ENCODE measurements around the gene TENM4.

Gene TENM4

GRCh38 chr11:79173615-79174014, 267.2 kb downstream of the TENM4 start:
- Histone ChIP-seq H4K20me1 (ENCODE audit: control insufficient read depth, insufficient read depth, low read depth, low read length) (no peaks in the 10 kb centered on the region), H3K79me2 (ENCODE audit: control insufficient read depth, low read length) (no peaks in the 10 kb centered on the region), H3K36me3 (ENCODE audit: control insufficient read depth, low read length) (no peaks in the 10 kb centered on the region), H3F3A (ENCODE audit: control insufficient read depth, insufficient read depth) (no peaks in the 10 kb centered on the region), H3K4me1 (ENCODE audit: control insufficient read depth, low read length) (no peaks in the 10 kb centered on the region), H3K27ac (ENCODE audit: low read depth, low read length) (no peak overlapping the region), H3K9me2 (replicated peaks; ENCODE audit: control insufficient read depth, low read length) (no peaks in the 10 kb centered on the region), H3K4me2 (ENCODE audit: low read length) (no peak overlapping the region), H3K4me3 (ENCODE audit: low read length) (no peak overlapping the region), H3K27me3 (ENCODE audit: control insufficient read depth, low read length) (no peaks in the 10 kb centered on the region), H3K9me3 (ENCODE audit: control insufficient read depth, insufficient read depth, low read length) (no peaks in the 10 kb centered on the region)
- TF ChIP-seq CTCF (IDR thresholded peaks at IDR 0.05; ENCODE audit: low read depth, low read length, poor library complexity, severe bottlenecking) (no peak), EZH2phosphoT487 (IDR thresholded peaks at IDR 0.05; ENCODE audit: borderline replicate concordance, low read length) (no peak)

GRCh38 chr11:79170321-79170720, 270.5 kb downstream of the TENM4 start:
- no peaks in the 10 kb centered on the region for H3K27me3 ChIP-seq (ENCODE audit: control insufficient read depth, low read length)
- no peaks in the 10 kb centered on the region for H3K79me2 ChIP-seq (ENCODE audit: control insufficient read depth, low read length)
- no peaks in the 10 kb centered on the region for H3K9me3 ChIP-seq (ENCODE audit: control insufficient read depth, insufficient read depth, low read length)
- H4K20me1 ChIP-seq (ENCODE audit: control insufficient read depth, insufficient read depth, low read depth, low read length) = no peaks in the 10 kb centered on the region
- no peak overlapping the region for H3K27ac ChIP-seq (ENCODE audit: low read depth, low read length)
- H3F3A ChIP-seq (ENCODE audit: control insufficient read depth, insufficient read depth) = no peaks in the 10 kb centered on the region
- no peaks in the 10 kb centered on the region for H3K4me1 ChIP-seq (ENCODE audit: control insufficient read depth, low read length)
- TF ChIP-seq CTCF (IDR thresholded peaks at IDR 0.05; ENCODE audit: low read depth, low read length, poor library complexity, severe bottlenecking) (no peak), EZH2phosphoT487 (IDR thresholded peaks at IDR 0.05; ENCODE audit: borderline replicate concordance, low read length) (no peak)
- H3K9me2 ChIP-seq (replicated peaks; ENCODE audit: control insufficient read depth, low read length) = no peaks in the 10 kb centered on the region
- no peaks in the 10 kb centered on the region for H3K36me3 ChIP-seq (ENCODE audit: control insufficient read depth, low read length)
- no peak overlapping the region for H3K4me2 ChIP-seq (ENCODE audit: low read length)
- H3K4me3 ChIP-seq (ENCODE audit: low read length) = no peak overlapping the region

- TF ChIP-seq CTCF (IDR thresholded peaks at IDR 0.05; ENCODE audit: low read depth, low read length, poor library complexity, severe bottlenecking) = no peak
- no peak for TF ChIP-seq EZH2phosphoT487 (IDR thresholded peaks at IDR 0.05; ENCODE audit: borderline replicate concordance, low read length)
- Histone ChIP-seq H3K9me3 (ENCODE audit: control insufficient read depth, insufficient read depth, low read length) (no peaks in the 10 kb centered on the region), H3K27ac (ENCODE audit: low read depth, low read length) (no peak overlapping the region), H3K4me1 (ENCODE audit: control insufficient read depth, low read length) (no peaks in the 10 kb centered on the region), H3K79me2 (ENCODE audit: control insufficient read depth, low read length) (no peaks in the 10 kb centered on the region), H3K9me2 (replicated peaks; ENCODE audit: control insufficient read depth, low read length) (no peaks in the 10 kb centered on the region), H3F3A (ENCODE audit: control insufficient read depth, insufficient read depth) (no peaks in the 10 kb centered on the region), H3K4me3 (ENCODE audit: low read length) (no peak overlapping the region), H3K36me3 (ENCODE audit: control insufficient read depth, low read length) (no peaks in the 10 kb centered on the region), H3K4me2 (ENCODE audit: low read length) (no peak overlapping the region), H4K20me1 (ENCODE audit: control insufficient read depth, insufficient read depth, low read depth, low read length) (no peaks in the 10 kb centered on the region), H3K27me3 (ENCODE audit: control insufficient read depth, low read length) (no peaks in the 10 kb centered on the region)
These were observed 272.2 kb downstream of the TENM4 start for GRCh38 chr11:79168530-79169110.

Measured in DOHH2 (cell line).